ENCODE results near the gene ICAM4.
"Not testable (repeated sequence)": the region's sequence is repeated elsewhere in the genome, so short reads cannot be mapped to it uniquely, and the experiment has no call there.

Gene ICAM4

DNA sequence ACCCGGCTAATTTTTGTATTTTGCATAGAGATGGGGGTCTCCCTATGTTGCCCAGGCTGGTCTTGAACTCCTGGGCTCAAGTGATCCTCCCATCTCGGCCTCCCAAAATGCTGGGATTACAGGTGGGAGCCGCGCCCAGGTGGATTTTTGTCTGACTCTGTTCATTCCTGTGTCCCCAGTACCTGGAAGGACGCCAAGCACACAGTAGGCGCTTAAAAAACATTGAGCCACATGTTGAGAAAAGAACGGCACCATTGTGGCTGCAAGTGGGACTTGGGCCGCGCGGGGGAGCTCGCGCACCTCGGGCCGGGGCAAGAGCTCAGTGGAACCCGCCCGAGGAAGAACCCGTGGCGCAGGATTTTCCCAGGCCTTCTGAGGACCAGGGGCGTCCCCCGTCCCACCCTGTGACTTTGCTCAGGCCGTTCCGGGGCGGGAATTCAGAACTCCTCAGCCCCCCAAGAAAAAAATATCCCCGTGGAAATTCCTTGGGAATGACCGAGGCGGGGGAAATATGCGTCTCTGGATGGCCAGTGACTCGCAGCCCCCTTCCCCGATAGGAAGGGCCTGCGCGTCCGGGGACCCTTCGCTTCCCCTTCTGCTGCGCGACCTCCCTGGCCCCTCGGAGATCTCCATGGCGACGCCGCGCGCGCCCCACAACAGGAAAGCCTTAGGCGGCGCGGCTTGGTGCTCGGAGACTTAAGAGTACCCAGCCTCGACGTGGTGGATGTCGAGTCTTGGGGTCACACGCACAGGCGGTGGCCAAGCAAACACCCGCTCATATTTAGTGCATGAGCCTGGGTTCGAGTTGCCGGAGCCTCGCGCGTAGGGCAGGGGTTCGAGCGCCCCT lies 17.2 kb upstream of the ICAM4 start:
- no peak for FAIRE-seq

- FAIRE-seq, result no peak
These were observed 16.6 kb upstream of the ICAM4 start for GRCh38 chr19:10270180-10270615.

GRCh38 chr19:10270616-10271394 lies 15.9 kb upstream of the ICAM4 start, which contains the start of gene ICAM1:
TSS of gene ICAM1 (plus strand) at chr19:10271120. CDS start at chr19:10271160, 40 bp downstream.
- FAIRE-seq, result no peak

DNA sequence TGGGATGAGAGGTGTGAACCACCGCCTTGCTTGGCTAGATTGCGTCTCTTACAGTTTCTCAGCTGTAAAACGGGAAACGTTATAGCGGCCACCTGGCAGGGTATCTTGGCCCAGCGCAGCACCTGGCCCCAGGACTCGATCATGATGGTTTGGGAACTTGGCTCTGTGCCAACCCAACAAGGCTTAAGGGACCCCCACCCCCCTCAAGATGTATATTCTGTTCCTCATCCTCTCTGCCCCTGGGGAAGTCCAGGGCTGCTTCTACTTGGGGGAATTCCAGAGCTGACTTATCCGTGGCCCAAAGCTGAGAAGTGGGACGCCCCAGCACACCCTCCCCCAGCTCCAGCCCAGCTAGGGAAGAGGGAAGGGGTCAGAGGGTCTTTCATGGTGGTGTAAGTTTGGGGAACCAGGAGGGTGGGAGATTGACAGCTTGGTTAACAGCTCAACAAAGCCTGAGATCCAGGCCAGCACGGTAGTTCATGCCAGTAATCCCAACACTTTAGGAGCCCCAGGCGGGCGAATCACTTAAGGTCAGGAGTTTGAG lies 15.1 kb upstream of the ICAM4 start:
- FAIRE-seq, result no peak

- no peak for FAIRE-seq
These were observed 12.2 kb upstream of the ICAM4 start for GRCh38 chr19:10274589-10274988.

DNA sequence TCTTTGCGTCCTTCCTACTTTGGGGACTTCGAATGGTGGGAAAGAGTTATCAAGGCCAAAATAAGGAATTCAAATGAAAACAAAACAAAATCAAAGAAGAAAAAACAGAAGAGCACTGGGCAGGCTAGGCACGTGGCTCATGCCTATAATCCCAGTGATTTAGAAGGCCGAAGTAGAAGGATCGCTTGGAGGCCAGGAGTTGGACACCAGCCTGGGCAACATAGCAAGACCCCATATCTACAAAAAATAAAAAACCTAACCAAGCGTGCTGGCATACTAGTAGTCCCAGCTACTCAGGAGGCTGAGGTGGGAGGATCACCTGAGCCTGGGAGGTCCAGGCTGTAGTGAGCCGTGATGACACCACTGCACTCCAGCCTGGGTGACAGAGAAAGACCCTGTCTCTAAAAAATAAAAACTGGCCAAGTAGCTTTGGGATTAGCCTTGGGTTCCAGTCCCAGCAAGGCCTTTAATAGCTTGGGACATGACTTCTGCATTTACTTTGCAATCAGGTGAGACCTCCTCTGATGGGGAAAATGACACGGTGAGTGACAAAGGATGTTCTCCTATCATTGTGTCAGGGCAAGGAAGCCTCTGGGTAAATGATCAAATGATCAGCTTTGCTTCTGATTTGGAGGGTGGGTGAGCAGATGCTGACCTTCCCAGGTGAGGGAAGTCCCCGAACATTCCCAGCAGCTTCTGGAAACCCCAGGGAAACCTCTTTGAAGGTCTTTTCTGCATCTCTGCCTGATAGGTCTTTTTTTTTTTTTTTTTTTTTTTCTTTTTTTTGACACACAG lies 8.8 kb upstream of the ICAM4 start:
- FAIRE-seq, result no peak

DNA sequence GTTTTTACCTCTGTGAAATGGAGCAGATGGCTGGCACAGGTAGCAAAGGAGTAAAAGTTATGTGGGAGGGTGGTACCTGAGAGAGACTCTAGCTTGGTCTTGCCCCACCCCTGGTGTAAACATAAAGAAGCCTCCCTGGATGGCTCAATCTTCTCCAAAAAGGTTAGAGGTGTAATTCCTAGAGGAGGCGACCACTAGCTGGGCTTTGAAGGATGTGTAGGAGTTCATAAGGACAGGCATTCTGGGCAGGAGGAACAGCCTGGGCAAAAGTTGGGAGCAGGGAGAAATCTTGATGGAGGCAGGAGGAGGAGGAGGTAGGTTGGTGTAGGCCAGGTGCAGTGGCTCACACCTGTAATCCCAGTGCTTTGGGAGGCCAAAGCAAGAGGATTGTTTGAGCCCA lies 7.8 kb upstream of the ICAM4 start:
- FAIRE-seq, result no peak

DNA sequence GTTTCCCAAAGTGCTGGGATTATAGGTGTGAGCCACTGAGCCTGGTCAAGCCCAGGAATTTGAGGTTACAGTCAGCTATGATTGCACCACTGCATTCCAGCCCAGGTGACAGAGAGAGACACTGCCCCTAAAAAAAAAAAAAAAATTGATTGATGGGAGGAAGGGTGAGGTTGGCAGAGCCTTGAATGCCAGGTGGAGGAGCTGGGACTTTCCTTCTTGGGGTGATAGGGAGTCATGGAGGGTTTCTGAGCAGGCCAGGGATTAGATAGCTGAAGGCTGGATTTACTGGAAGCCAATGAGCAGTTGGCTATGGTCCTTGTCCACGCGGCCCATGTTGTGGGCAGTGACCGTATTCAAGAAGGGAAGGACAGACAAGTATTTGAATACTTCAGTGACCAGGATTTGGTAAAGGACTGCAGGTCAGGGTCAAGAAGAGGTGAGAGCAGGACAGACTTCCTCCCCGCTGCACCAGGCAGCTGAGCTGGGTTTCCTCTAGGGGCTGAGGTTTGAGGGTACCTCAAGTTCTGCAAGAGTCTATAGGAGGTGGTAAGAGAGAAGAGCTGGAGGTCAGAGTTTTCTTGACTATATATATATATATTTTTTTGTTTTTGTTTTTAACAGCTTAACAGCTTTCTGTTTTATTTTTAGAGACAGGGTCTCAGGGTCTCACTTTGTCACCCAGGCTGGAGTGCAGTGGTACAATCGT lies 6.9 kb upstream of the ICAM4 start:
- no peak for FAIRE-seq

DNA sequence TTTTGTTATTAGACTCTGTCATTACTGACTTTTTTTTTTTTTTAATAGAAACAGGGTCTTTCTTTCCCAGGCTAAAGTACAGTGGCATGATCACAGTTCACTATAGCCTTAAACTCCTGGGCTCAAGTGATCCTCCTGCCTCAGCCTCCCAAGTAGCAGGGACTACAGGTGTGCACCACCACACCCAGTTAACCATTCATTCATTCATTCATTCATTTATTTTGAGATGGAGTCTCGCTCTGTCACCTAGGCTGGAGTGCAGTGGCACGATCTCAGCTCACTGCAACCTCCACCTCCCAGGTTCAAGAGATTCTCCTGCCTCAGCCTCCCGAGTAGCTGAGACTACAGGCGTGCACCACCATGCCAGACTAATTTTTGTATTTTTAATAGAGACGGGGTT lies 4.7 kb upstream of the ICAM4 start:
- FAIRE-seq, result not testable (repeated sequence)

DNA sequence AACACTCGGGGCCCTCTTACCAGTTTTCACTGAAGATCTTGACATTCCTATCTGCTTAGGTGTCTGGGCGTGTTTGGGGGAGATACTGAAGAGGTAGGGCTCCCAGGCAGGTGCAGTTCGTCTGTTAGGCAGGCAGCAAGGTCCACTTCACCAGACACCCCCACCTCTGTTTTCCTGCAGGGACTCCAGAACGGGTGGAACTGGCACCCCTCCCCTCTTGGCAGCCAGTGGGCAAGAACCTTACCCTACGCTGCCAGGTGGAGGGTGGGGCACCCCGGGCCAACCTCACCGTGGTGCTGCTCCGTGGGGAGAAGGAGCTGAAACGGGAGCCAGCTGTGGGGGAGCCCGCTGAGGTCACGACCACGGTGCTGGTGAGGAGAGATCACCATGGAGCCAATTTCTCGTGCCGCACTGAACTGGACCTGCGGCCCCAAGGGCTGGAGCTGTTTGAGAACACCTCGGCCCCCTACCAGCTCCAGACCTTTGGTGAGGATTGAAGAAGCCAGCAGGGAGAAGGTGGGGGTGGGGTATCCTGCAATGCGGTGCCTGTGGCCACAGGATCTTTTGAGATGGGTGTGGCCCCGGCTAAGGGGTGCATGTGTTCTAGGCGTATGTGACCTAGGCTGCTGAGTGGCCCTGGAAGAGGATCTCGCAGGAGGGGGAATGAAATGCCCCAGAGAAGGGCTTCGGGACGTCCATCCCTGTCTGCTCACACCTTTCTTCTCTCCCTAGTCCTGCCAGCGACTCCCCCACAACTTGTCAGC lies 3.3 kb upstream of the ICAM4 start:
- no peak for FAIRE-seq

- no peak for FAIRE-seq
These were observed 2.4 kb upstream of the ICAM4 start for GRCh38 chr19:10284065-10284959.

- FAIRE-seq, result no peak
These were observed 1.8 kb upstream of the ICAM4 start for GRCh38 chr19:10284960-10285278.

DNA sequence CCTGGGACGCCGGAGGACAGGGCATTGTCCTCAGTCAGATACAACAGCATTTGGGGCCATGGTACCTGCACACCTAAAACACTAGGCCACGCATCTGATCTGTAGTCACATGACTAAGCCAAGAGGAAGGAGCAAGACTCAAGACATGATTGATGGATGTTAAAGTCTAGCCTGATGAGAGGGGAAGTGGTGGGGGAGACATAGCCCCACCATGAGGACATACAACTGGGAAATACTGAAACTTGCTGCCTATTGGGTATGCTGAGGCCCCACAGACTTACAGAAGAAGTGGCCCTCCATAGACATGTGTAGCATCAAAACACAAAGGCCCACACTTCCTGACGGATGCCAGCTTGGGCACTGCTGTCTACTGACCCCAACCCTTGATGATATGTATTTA lies 1.4 kb upstream of the ICAM4 start:
- no peak for FAIRE-seq

DNA sequence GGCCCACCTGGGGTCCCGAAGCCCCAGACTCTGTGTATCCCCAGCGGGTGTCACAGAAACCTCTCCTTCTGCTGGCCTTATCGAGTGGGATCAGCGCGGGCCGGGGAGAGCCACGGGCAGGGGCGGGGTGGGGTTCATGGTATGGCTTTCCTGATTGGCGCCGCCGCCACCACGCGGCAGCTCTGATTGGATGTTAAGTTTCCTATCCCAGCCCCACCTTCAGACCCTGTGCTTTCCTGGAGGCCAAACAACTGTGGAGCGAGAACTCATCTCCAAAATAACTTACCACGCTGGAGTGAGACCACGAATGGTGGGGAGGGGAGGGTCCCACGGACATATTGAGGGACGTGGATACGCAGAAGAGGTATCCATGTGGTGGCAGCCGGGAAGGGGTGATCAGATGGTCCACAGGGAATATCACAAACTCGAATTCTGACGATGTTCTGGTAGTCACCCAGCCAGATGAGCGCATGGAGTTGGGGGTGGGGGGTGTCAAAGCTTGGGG lies 2.0 kb downstream of the ICAM4 start:
- no peak for FAIRE-seq

GRCh38 chr19:10289167-10289835 lies 2.5 kb downstream of the ICAM4 start:
- FAIRE-seq, result no peak

GRCh38 chr19:10289836-10290356 lies 3.1 kb downstream of the ICAM4 start, which contains the start of gene ICAM5:
TSS of gene ICAM5 (plus strand) at chr19:10289952. CDS start at chr19:10290044, 92 bp downstream.
- no peak for FAIRE-seq

GRCh38 chr19:10290357-10290875 lies 3.7 kb downstream of the ICAM4 start:
- FAIRE-seq, result no peak

- no peak for FAIRE-seq
These were observed 4.3 kb downstream of the ICAM4 start for GRCh38 chr19:10290876-10291553.
